PFSK-1 (cell line): ENCODE data around the gene RPAP2.

Experiments
- FOXP2 ChIP-seq: optimal IDR thresholded peaks from 2 replicates; pipeline ENCODE3; 2011; ENCODE audit warnings: borderline replicate concordance, control low read depth, inconsistent platforms; ENCODE audit not compliant: insufficient read depth; ENCODE audit errors: extremely low read length, extremely low read depth
- POLR2AphosphoS5 ChIP-seq: IDR thresholded peaks from 2 replicates; pipeline ENCODE4 v1.6.1; 2012; ENCODE audit warnings: low read depth, mild to moderate bottlenecking, control low read depth, low read length, moderate library complexity
- REST ChIP-seq, 2 experiments: IDR thresholded peaks; 2 replicates each; pipeline versions ENCODE4 v1.6.1 to v1.8.0; 2011 to 2012; ENCODE audit warnings: low read depth in 2 of 2, low read length in 2 of 2, control low read depth in 1 of 2, inconsistent platforms in 1 of 2, mild to moderate bottlenecking in 1 of 2, moderate library complexity in 1 of 2; ENCODE audit not compliant: insufficient read depth in 1 of 2
- SIN3A ChIP-seq: IDR thresholded peaks from 2 replicates; pipeline ENCODE4 v1.6.1; 2012; ENCODE audit warnings: mild to moderate bottlenecking, low read length, moderate library complexity, borderline replicate concordance; ENCODE audit not compliant: insufficient read depth
- TAF1 ChIP-seq: IDR thresholded peaks from 2 replicates; pipeline ENCODE4 v1.6.1; 2012; ENCODE audit warnings: low read length, control low read depth, borderline replicate concordance; ENCODE audit not compliant: insufficient read depth

The RPAP2 gene

GRCh38 chr1:92441316-92441696 is 142.4 kb downstream of the RPAP2 start:
- TF ChIP-seq TAF1 (no peak), SIN3A (no peak), POLR2AphosphoS5 (no peak), FOXP2 (no peak), REST (IDR thresholded peaks at IDR 0.05; ENCODE audit: insufficient read depth in 1 of 2, low read depth in 2 of 2, low read length in 2 of 2) (no peak)

GRCh38 chr1:92441697-92442342 is 143.0 kb downstream of the RPAP2 start:
- no peak for TF ChIP-seq SIN3A
- TF ChIP-seq FOXP2: no peak
- no peak for TF ChIP-seq TAF1
- no peak for TF ChIP-seq POLR2AphosphoS5
- TF ChIP-seq REST (IDR thresholded peaks at IDR 0.05; ENCODE audit: insufficient read depth in 1 of 2, low read depth in 2 of 2, low read length in 2 of 2): no peak

- TF ChIP-seq POLR2AphosphoS5 (no peak), REST (IDR thresholded peaks at IDR 0.05; ENCODE audit: insufficient read depth in 1 of 2, low read depth in 2 of 2, low read length in 2 of 2) (no peak), SIN3A (no peak), FOXP2 (no peak), TAF1 (no peak)
Observed at GRCh38 chr1:92442351-92442750, 143.5 kb downstream of the RPAP2 start.

- TF ChIP-seq REST (IDR thresholded peaks at IDR 0.05; ENCODE audit: insufficient read depth in 1 of 2, low read depth in 2 of 2, low read length in 2 of 2) (no peak), SIN3A (no peak), POLR2AphosphoS5 (no peak), FOXP2 (no peak), TAF1 (no peak)
Observed at GRCh38 chr1:92443893-92444292, 145.0 kb downstream of the RPAP2 start.

- TF ChIP-seq REST (IDR thresholded peaks at IDR 0.05; ENCODE audit: insufficient read depth in 1 of 2, low read depth in 2 of 2, low read length in 2 of 2) (no peak), POLR2AphosphoS5 (no peak), SIN3A (no peak), TAF1 (no peak), FOXP2 (no peak)
Observed at GRCh38 chr1:92444351-92444750, 145.5 kb downstream of the RPAP2 start.
